ENCODE results near the gene JMJD4. TPM values are rescaled to one million over a fixed set of nuclear protein-coding genes. Genes with fewer than 3 reads are reported as not detected.
A peak's percentile ranks its signal among the peaks of the same experiment; 100 is the strongest.

Gene JMJD4
- total and polyA plus RNA-seq, 2 of the 8 experiments (the other 6 are each of a cell fraction or from before 2014, with no cell fraction given), result 13.2 to 23.3 TPM

DNA sequence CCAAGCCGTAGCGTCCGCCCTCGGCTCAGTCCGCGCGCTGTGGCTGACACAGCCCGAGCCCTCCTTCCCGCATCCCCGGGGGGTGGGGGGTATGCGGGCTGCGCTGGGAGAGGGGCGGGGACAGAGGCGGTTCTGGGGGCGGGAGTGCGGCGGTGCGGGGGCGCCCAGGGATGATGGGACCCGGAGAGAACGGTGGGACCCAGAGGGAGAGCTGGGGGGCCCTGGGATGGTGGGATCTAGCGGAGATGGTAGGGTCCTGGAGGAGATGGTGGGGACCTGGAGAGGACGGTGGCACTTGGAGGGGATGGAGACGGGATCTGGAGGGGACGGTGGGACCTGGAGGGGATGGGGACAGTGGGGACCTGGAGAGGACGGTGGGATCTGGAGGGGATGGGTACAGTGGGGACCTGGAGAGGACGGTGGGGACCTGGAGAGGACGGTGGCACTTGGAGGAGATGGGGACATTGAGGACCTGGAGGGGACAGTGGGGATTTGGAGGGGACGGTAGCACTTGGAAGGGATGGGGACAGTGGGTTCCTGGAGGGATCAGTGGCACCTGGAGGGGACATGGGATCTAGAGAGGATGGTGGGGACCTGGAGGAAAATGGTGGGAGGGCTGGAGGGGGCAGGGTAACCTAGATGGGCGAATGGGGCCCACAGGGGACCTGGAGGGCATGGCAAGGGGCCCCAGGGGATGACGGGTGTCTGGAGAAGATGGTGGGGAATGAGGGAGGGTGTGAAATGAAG is 610 bp upstream of the JMJD4 start:
- Histone ChIP-seq H4K91ac (replicated peaks; ENCODE audit: insufficient read length, low read length) (no peak overlapping the region), H3K4me1 (replicated peaks in 1 of 4; ENCODE audit: control insufficient read depth in 3 of 4, insufficient read depth in 4 of 4, low read length in 3 of 4) (peaks cover 0 to 7% (median 3%) of the 10 kb centered on the region in 4 experiments; a peak in 4 of 7 replicates), H2AK5ac (ENCODE audit: low read depth, low read length) (no peak overlapping the region), H3K9me3 (ENCODE audit: insufficient read depth in 2 of 2, low read depth in 1 of 2, low read length in 1 of 2) (no peaks in the 10 kb centered on the region), H2AFZ (ENCODE audit: low read length) (no peak overlapping the region), H3K4me2 (ENCODE audit: insufficient read depth in 1 of 2, low read depth in 2 of 2, low read length in 2 of 2) (peak overlapping the region; percentile 96 to 98), H3K23ac (ENCODE audit: insufficient read length) (no peak overlapping the region), H3K9ac (replicated peaks in 1 of 4; ENCODE audit: extremely low read depth in 1 of 4, low read depth in 3 of 4, low read length in 3 of 4) (peak overlapping the region; percentile 62 to 83 (median 70)), H4K5ac (ENCODE audit: insufficient read length, low read depth, low read length) (peak overlapping the region; percentile 1), H3K79me1 (ENCODE audit: low read depth, low read length) (peaks cover 41% of the 10 kb centered on the region), H2BK120ac (replicated peaks; ENCODE audit: low read depth, low read length) (no peak overlapping the region), H2BK5ac (ENCODE audit: low read depth, low read length) (peak overlapping the region; percentile 63; the same call in 1 of the 2 replicates), H3K56ac (replicated peaks; ENCODE audit: insufficient read length, low read depth, low read length) (no peak overlapping the region), H3K23me2 (ENCODE audit: low read depth, low read length) (peaks cover 9% of the 10 kb centered on the region), H3K79me2 (ENCODE audit: control insufficient read depth in 1 of 2, insufficient read depth in 2 of 2, low read length in 2 of 2) (peaks cover 6 to 63% of the 10 kb centered on the region in 2 experiments; a peak in 3 of 4 replicates), H2BK15ac (ENCODE audit: low read length) (no peak overlapping the region), H3K14ac (ENCODE audit: insufficient read length) (no peak overlapping the region), H3K4me3 (ENCODE audit: extremely low read depth in 1 of 4, insufficient read depth in 2 of 4, low read depth in 3 of 4, low read length in 4 of 4) (peak overlapping the region; percentile 71 to 92 (median 90)), H3K18ac (ENCODE audit: extremely low read depth, low read length) (peak overlapping the region; percentile 60; the same call in 1 of the 2 replicates), H3K4ac (replicated peaks; ENCODE audit: insufficient read length, low read depth, low read length) (no peak overlapping the region), H3K27me3 (replicated peaks in 1 of 4; ENCODE audit: control insufficient read depth in 3 of 4, extremely low read depth in 1 of 4, insufficient read depth in 3 of 4, low read length in 3 of 4) (no peaks in the 10 kb centered on the region), H3K27ac (ENCODE audit: low read depth, low read length) (no peak overlapping the region; the same call in 1 of the 2 replicates), H2BK12ac (ENCODE audit: low read depth, low read length) (no peak overlapping the region; the same call in 1 of the 2 replicates), H4K8ac (ENCODE audit: extremely low read depth, insufficient read depth, low read length) (peak overlapping the region; percentile 64), H3K36me3 (ENCODE audit: control insufficient read depth in 2 of 4, insufficient read depth in 4 of 4, low read length in 3 of 4) (peaks cover 6 to 25% (median 11%) of the 10 kb centered on the region in 4 experiments; a peak in 6 of 8 replicates), H2BK20ac (ENCODE audit: low read length) (no peak overlapping the region), H4K20me1 (replicated peaks in 1 of 2; ENCODE audit: control insufficient read depth in 1 of 2, insufficient read depth in 2 of 2, low read length in 2 of 2) (peaks cover 11 to 29% of the 10 kb centered on the region in 2 experiments)
- ChIA-PET CTCF (ENCODE audit: partially characterized antibody) (interaction anchor here (0.5 to 0.7 kb wide), 2 partner anchors 215 to 301 kb away, joined by 3 read pairs; no protein-coding TSS in a partner anchor), POLR2A (ENCODE audit: partially characterized antibody) (interaction anchor here (0.6 to 2.0 kb wide), 4 partner anchors 8 to 212 kb away, joined by 3 to 4 read pairs (median 4); partner anchors contain the start of genes WNT9A and ZNF678)
- no peak for FAIRE-seq
- 8% methylated on average over 14 of the region's 31 CpGs; no CpG with 5 or more reads in 1 of the 2 experiments for WGBS, 2 experiments (ENCODE audit: extremely low coverage in 1 of 2, insufficient coverage in 1 of 2, insufficient read length in 1 of 2, insufficient replicate concordance in 2 of 2, low coverage in 1 of 2, low lambda C conversion rate in 2 of 2, missing lambda C conversion rate in 1 of 2)
- no peak for DNase-seq (ENCODE audit: low read depth in 1 of 2, low spot score in 2 of 2)
- TF ChIP-seq ZNF274 (IDR thresholded peaks at IDR 0.05; ENCODE audit: borderline replicate concordance, extremely low read depth, low read length) (no peak), RFX5 (IDR thresholded peaks at IDR 0.05; ENCODE audit: borderline replicate concordance, low read depth, low read length) (no peak), SAP30 (IDR thresholded peaks at IDR 0.05; ENCODE audit: insufficient read depth, insufficient replicate concordance, low read length) (peak; percentile 29), MAFK (IDR thresholded peaks at IDR 0.05; ENCODE audit: low read depth, low read length) (no peak), SP1 (IDR thresholded peaks at IDR 0.05; ENCODE audit: low read depth, low read length) (no peak), PHF8 (conservative IDR thresholded peaks at IDR 0.05; ENCODE audit: low read depth, low read length) (peak; percentile 71; the same call in 1 of the 2 replicates)

Measured in H1 (cell line).